HepG2 (cell line): ENCODE results near the gene HMCN2. TPM values are rescaled to one million over a fixed set of nuclear protein-coding genes. Genes with fewer than 3 reads are reported as not detected.

Experiments used
- ATAC-seq: fragments of 200-7000 bp; cut with Tn5 transposase; 3 replicates; pipeline ENCODE4 v1.9.1; 2020; ENCODE audit warnings: mild to moderate bottlenecking, moderate library complexity
- BruUV-seq: library from RNA; stranded (reverse); fragments of 400-500 nt; replicated peaks from 2 replicates; lab custom pipeline; 2021; lab: Mats Ljungman, UMichigan
- CTCF ChIA-PET: fragments of 300-600 bp; formaldehyde crosslinking; extraction: SDS; loops from one replicate; lab custom pipeline; 2021; ENCODE audit warnings: low total read pairs, inconsistent platforms, low intra/inter-chr PET ratio; lab: Yijun Ruan, JAX
- POLR2A ChIA-PET: fragments of 350-600 bp; sonication (Branson Sonifier 250); formaldehyde crosslinking; loops from one replicate; lab custom pipeline; 2020; ENCODE audit warnings: antibody characterized with exemption, inconsistent platforms; lab: Yijun Ruan, JAX
- DNase-seq: peaks from one replicate; pipeline ENCODE4 v3.0.0-alpha.2; 2015; ENCODE audit warnings: low spot score
- FAIRE-seq: peaks from 3 replicates; lab custom pipeline; 2011; peaks lifted over from hg19 to GRCh38; lab: Jason Lieb, UNC
- H2AFZ ChIP-seq: one replicate; pipeline ENCODE4 v1.6.1; 2011; ENCODE audit warnings: low read length, inconsistent platforms
- H3K27ac ChIP-seq: fragments of 300-600 bp; 3 replicates; pipeline ENCODE4 v1.8.0; 2011; ENCODE audit warnings: mixed run types, mild to moderate bottlenecking, mixed read lengths, low read length, inconsistent platforms; ENCODE audit not compliant: insufficient read depth; ENCODE audit errors: extremely low read length
- H3K27me3 ChIP-seq, 2 experiments: fragments of 200-600 bp in 1 of 2; 2 replicates in 1 of 2; 3 replicates in 1 of 2; pipeline versions ENCODE4 v1.6.0 to v1.8.0; 2011; ENCODE audit warnings: low read length in 2 of 2, mild to moderate bottlenecking in 2 of 2, moderate library complexity in 2 of 2, inconsistent platforms in 1 of 2; ENCODE audit not compliant: insufficient read depth in 2 of 2, control insufficient read depth in 1 of 2
- H3K36me3 ChIP-seq, 2 experiments: fragments of 200-600 bp in 1 of 2; replicated peaks in 1 of 2; 2 replicates in 1 of 2; 3 replicates in 1 of 2; pipeline versions ENCODE4 v1.5.1 to v1.8.0; 2011; ENCODE audit warnings: low read length in 2 of 2, inconsistent platforms in 1 of 2; ENCODE audit not compliant: insufficient read depth in 2 of 2, control insufficient read depth in 1 of 2
- H3K4me1 ChIP-seq: 2 replicates; pipeline ENCODE4 v1.5.1; 2012; ENCODE audit warnings: low read length, inconsistent platforms; ENCODE audit not compliant: insufficient read depth
- H3K4me2 ChIP-seq: 2 replicates; pipeline ENCODE4 v1.6.0; 2011; ENCODE audit warnings: low read depth, low read length, inconsistent platforms
- H3K4me3 ChIP-seq, 3 experiments: fragments of 200-600 bp in 1 of 3; sonication (generic), shearing (Covaris generic) in 1 of 3; replicated peaks in 1 of 3; 2 replicates each; pipeline ENCODE4 v1.5.1; 2011 to 2016; ENCODE audit warnings: low read length in 3 of 3, inconsistent platforms in 2 of 3, low read depth in 2 of 3, mild to moderate bottlenecking in 2 of 3, control low read depth in 1 of 3, mixed read lengths in 1 of 3; ENCODE audit not compliant: insufficient read depth in 1 of 3
- H3K79me2 ChIP-seq: one replicate; pipeline ENCODE4 v1.6.1; 2011; ENCODE audit warnings: low read length, inconsistent platforms; ENCODE audit not compliant: insufficient read depth
- H3K9ac ChIP-seq: 2 replicates; pipeline ENCODE4 v1.6.0; 2011; ENCODE audit warnings: mild to moderate bottlenecking, low read depth, low read length, inconsistent platforms; ENCODE audit not compliant: insufficient read depth
- H3K9me3 ChIP-seq: 2 replicates; pipeline ENCODE4 v1.5.1; 2012; ENCODE audit warnings: mild to moderate bottlenecking, low read length
- H4K20me1 ChIP-seq: 2 replicates; pipeline ENCODE4 v1.6.0; 2011; ENCODE audit warnings: inconsistent platforms, mild to moderate bottlenecking, low read length, moderate library complexity; ENCODE audit not compliant: insufficient read depth
- FOXO1 ChIP-seq: sonication (generic); formaldehyde crosslinking; IDR thresholded peaks from 2 replicates; pipeline ENCODE4 v1.4.0; 2020; ENCODE audit warnings: missing genetic modification reagents
- HNRNPK ChIP-seq: fragments of 200-400 bp; formaldehyde crosslinking; IDR thresholded peaks from 2 replicates; pipeline ENCODE4 v1.6.1; 2018; ENCODE audit warnings: low read length, low read depth, moderate library complexity, mild to moderate bottlenecking; ENCODE audit not compliant: poor library complexity, severe bottlenecking
- SKI ChIP-seq: fragments of 450-650 bp; IDR thresholded peaks from one replicate; pipeline ENCODE4 v1.6.1; 2018; ENCODE audit warnings: mild to moderate bottlenecking; ENCODE audit not compliant: partially characterized antibody
- TRIM22 ChIP-seq: fragments of 450-650 bp; IDR thresholded peaks from 2 replicates; pipeline ENCODE4 v1.6.1; 2017
- ZBED4 ChIP-seq: sonication (generic); formaldehyde crosslinking; IDR thresholded peaks from 2 replicates; pipeline ENCODE4 v1.4.0; 2020; ENCODE audit warnings: missing genetic modification reagents, borderline replicate concordance
- ZBTB38 ChIP-seq: sonication (generic); formaldehyde crosslinking; IDR thresholded peaks from 2 replicates; pipeline ENCODE4 v1.5.1; 2020; ENCODE audit warnings: mild to moderate bottlenecking, missing genetic modification reagents
- ZNF101 ChIP-seq: sonication (generic); formaldehyde crosslinking; IDR thresholded peaks from 2 replicates; pipeline ENCODE4 v1.4.0; 2020; ENCODE audit warnings: mild to moderate bottlenecking, low read depth, missing genetic modification reagents, borderline replicate concordance
- ZNF337 ChIP-seq: sonication (generic); formaldehyde crosslinking; IDR thresholded peaks from 2 replicates; pipeline ENCODE4 v1.5.1; 2020; ENCODE audit warnings: missing genetic modification reagents, low read depth, mild to moderate bottlenecking, borderline replicate concordance
- ZNF382 ChIP-seq: sonication (generic); formaldehyde crosslinking; IDR thresholded peaks from 2 replicates; pipeline ENCODE4 v1.5.0; 2020; ENCODE audit warnings: missing genetic modification reagents, mild to moderate bottlenecking, borderline replicate concordance
- ZNF441 ChIP-seq: sonication (generic); formaldehyde crosslinking; IDR thresholded peaks from 2 replicates; pipeline ENCODE4 v1.7.0; 2021; ENCODE audit warnings: missing genetic modification reagents, borderline replicate concordance
- WGBS: methylation state at CpG from one replicate; pipeline ENCODE4 v1.1.6; 2017; ENCODE audit warnings: low lambda C conversion rate; 5-methylcytosine and 5-hydroxymethylcytosine counted together
- in situ Hi-C: cut with HindIII; loops from 2 replicates; pipeline ENCODE4 v1.10.0; 2017; ENCODE audit warnings: low pct_unique_long_range_greater_than_20kb; ENCODE audit not compliant: extremely low pct_ligation_motif_present
- intact Hi-C: fragments of 100-400 bp; cut with micrococcal nuclease; formaldehyde crosslinking; loops from one replicate; pipeline ENCODE4 v1.10.0; 2022; ENCODE audit not compliant: unreplicated experiment
- polyA plus RNA-seq, 8 experiments: library from polyadenylated mRNA; depleted of rRNA in 3 of 8; stranded (reverse) in 7 of 8; unstranded in 1 of 8; fragments of >200 nt; fragmentation: Illumina TruSeq in 4 of 8; extraction: Trizol in 4 of 8; gene quantifications; 2 replicates each; pipeline versions ENCODE4 v1.2.1 to v1.2.3, GENCODE V29; 2011 to 2016; ENCODE audit warnings: low read depth in 4 of 8, missing spikeins in 1 of 8, mixed read lengths in 1 of 8; ENCODE audit not compliant: insufficient read depth in 1 of 8
- total RNA-seq, 5 experiments: library from RNA; depleted of rRNA; stranded (reverse); fragments of >200 nt; fragmentation: Illumina TruSeq; extraction: Trizol; gene quantifications; 2 replicates each; pipeline ENCODE4 v1.2.3, GENCODE V29; 2016; ENCODE audit warnings: low read depth in 1 of 5

The HMCN2 gene
- total and polyA plus RNA-seq, 2 of the 13 experiments (the other 11 are each of a cell fraction or from before 2014, with no cell fraction given): 0.09 TPM; not detected in 1

DNA sequence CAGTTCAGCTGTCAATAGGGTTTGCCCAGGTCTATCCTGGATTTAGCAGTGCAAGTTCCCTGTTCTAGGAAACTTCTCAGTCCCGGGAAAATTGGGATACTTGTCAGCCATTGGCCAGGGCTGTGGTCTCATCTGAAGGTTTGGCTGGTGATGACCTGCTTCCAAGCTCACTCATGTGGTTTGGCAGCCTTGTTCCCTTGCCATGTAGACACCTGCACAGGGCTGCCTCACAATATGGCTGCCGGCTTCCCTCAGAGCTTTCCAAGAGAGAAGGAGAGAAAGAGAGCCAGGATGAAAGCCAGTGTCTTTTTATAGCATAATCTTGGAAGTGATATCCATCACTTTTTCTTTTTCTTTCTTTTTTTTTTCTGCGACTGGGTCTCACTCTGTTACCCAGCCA, 37.7 kb upstream of the HMCN2 start (continued):
- TF ChIP-seq HNRNPK (no peak), SKI (no peak), TRIM22 (no peak), ZNF441 (no peak), ZNF337 (no peak)

DNA sequence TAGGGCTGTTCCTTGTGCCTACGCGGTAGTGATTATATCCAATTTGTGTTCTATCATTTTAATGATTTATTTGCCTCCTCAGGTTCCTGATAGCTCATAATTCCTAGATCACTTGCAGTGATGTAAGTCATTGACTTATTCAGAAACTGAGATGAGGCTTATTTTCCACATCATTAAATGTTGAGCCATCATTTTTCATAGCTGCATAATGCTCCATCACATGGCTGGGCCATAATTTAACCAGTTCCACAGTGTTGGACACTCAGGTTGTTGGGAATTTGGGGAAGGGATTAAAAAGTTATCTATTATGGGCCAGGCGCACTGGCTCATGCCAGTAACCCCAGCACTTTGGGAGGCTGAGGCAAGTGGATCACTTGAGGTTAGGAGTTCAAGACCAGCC, 35.8 kb upstream of the HMCN2 start:
- BruUV-seq: no TSS peak
- Histone ChIP-seq H3K36me3 (no peaks in the 10 kb centered on the region), H3K27me3 (no peaks in the 10 kb centered on the region), H3K4me1 (no peaks in the 10 kb centered on the region), H3K9ac (no peak overlapping the region), H3K9me3 (peaks cover 8% of the 10 kb centered on the region; the same call in 1 of the 2 replicates), H2AFZ (no peak overlapping the region), H3K27ac (no peak overlapping the region), H3K79me2 (no peaks in the 10 kb centered on the region), H4K20me1 (no peaks in the 10 kb centered on the region), H3K4me2 (no peak overlapping the region), H3K4me3 (no peak overlapping the region)
- no peak for DNase-seq
- intact Hi-C loops: no loop called here
- WGBS: 74% methylated on average over 3 of the region's 3 CpGs
- in situ Hi-C loops: no loop called here
- ChIA-PET CTCF (no interaction called here), POLR2A (no interaction called here)
- TF ChIP-seq ZBED4: no peak
- no peak for TF ChIP-seq ZNF382 (CRISPR knock-in tag)
- no peak for TF ChIP-seq ZBTB38 (CRISPR knock-in tag)
- no peak for TF ChIP-seq FOXO1 (CRISPR knock-in tag)
- TF ChIP-seq ZNF101 (CRISPR knock-in tag): no peak
- FAIRE-seq: no peak
- ATAC-seq: no peak
